Natural killer cell (primary cell): ENCODE results near the gene MOG. TPM values are rescaled to one million over a fixed set of nuclear protein-coding genes. Genes with fewer than 3 reads are reported as not detected.
"Not testable (repeated sequence)": the region's sequence is repeated elsewhere in the genome, so short reads cannot be mapped to it uniquely, and the experiment has no call there.

Source experiments
- ATAC-seq, 3 donors: fragments of 150-1000 bp in 2 of 3; fragments of 200-7000 bp in 1 of 3; cut with Tn5 transposase; 1 replicate in 1 of 3; 2 replicates in 2 of 3; pipeline ENCODE4 v1.10.0; 2021; ENCODE audit warnings: mild to moderate bottlenecking in 2 of 3, moderate library complexity in 2 of 3
- DNase-seq, 2 donors: peaks; one replicate each; pipeline versions ENCODE4 v3.0.0 to v3.0.0-alpha.2; 2013 to 2021; ENCODE audit warnings: mixed read lengths in 1 of 2
- H3K27ac ChIP-seq: one replicate; pipeline ENCODE4 v1.5.1; 2013; ENCODE audit warnings: mild to moderate bottlenecking, low read length
- H3K27me3 ChIP-seq: one replicate; pipeline ENCODE4 v1.6.1; 2013; ENCODE audit warnings: low read length; ENCODE audit not compliant: control insufficient read depth, insufficient read depth
- H3K36me3 ChIP-seq: one replicate; pipeline ENCODE4 v1.6.1; 2013; ENCODE audit warnings: low read length; ENCODE audit not compliant: control insufficient read depth, insufficient read depth
- H3K4me1 ChIP-seq: one replicate; pipeline ENCODE4 v1.6.1; 2013; ENCODE audit warnings: low read length; ENCODE audit not compliant: control insufficient read depth, insufficient read depth
- H3K4me3 ChIP-seq: one replicate; pipeline ENCODE4 v1.5.1; 2013; ENCODE audit warnings: low read length
- H3K9me3 ChIP-seq: one replicate; pipeline ENCODE4 v1.6.1; 2013; ENCODE audit warnings: low read length; ENCODE audit not compliant: control insufficient read depth, insufficient read depth
- H3K27ac Mint-ChIP-seq, 2 donors: one replicate each; pipeline ENCODE4 v1.8.0; 2022; ENCODE audit warnings: mild to moderate bottlenecking in 2 of 2, mixed read lengths in 2 of 2, moderate library complexity in 1 of 2
- H3K27me3 Mint-ChIP-seq, 2 donors: one replicate each; pipeline ENCODE4 v1.8.0; 2022; ENCODE audit warnings: low read depth in 2 of 2, mixed read lengths in 2 of 2
- H3K36me3 Mint-ChIP-seq: one replicate; pipeline ENCODE4 v1.8.0; 2022; ENCODE audit warnings: mixed read lengths
- H3K4me1 Mint-ChIP-seq, 2 donors: one replicate each; pipeline ENCODE4 v1.8.0; 2022; ENCODE audit warnings: mixed read lengths in 2 of 2
- H3K4me3 Mint-ChIP-seq: one replicate; pipeline ENCODE4 v1.8.0; 2022; ENCODE audit warnings: mild to moderate bottlenecking, moderate library complexity, mixed read lengths
- H3K9me3 Mint-ChIP-seq, 2 donors: one replicate each; pipeline ENCODE4 v1.8.0; 2022; ENCODE audit warnings: mixed read lengths in 2 of 2
- WGBS: methylation state at CpG from one replicate; pipeline ENCODE4 v1.1.7; 2013; ENCODE audit warnings: missing lambda C conversion rate; ENCODE audit not compliant: insufficient coverage; 5-methylcytosine and 5-hydroxymethylcytosine counted together
- intact Hi-C: fragments of 100-400 bp; cut with micrococcal nuclease; formaldehyde crosslinking; loops from one replicate; pipeline ENCODE4 v1.14.2; 2022
- total RNA-seq, 4 donors: library from RNA; stranded (reverse); fragments of 120-200 nt in 1 of 4; gene quantifications; one replicate each; pipeline versions ENCODE4 v1.2.3 to v1.2.4, GENCODE V29; 2013 to 2022
- TF ChIP-seq, protein P1 (sequence below): fragments of 200-600 bp; IDR thresholded peaks from one replicate; pipeline ENCODE4 v1.8.0; 2022; ENCODE audit warnings: antibody characterized with exemption

The MOG gene
- total RNA-seq, 3 donors from 2014 or later (not counting 1 experiment from before 2014, with no cell fraction given) = not detected

DNA sequence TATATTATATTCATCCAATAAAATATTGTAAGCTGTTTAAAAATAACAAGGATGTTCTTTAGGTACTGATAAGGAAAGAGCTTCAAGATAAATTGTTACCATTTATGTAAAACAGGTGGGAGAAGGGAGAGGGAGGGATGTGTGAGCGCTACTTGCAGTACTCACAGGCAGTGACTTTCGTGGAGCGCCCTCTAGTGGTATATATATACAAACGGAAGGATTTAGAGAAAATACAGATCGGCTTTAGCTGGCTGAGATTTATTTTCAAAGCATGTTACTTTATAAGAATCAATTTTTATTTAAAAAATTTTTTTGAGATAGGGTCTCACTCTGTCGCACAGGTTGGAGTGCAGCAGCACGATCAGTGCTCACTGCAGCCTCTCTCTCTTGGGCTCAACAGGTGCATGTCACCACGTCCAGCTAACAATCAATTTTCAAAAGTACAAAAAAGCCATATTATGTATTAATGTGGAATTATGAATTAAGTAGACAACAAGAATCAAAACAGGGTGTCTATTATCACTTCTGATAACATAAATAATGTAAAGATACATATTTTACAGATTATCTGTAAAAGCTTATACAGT lies 3.3 kb upstream of the MOG start:
- Histone ChIP-seq H3K4me1 (peaks cover 14% of the 10 kb centered on the region), H3K27me3 (no peaks in the 10 kb centered on the region), H3K36me3 (no peaks in the 10 kb centered on the region), H3K4me3 (no peak overlapping the region), H3K27ac (no peak overlapping the region), H3K9me3 (no peaks in the 10 kb centered on the region)
- H3K36me3 Mint-ChIP-seq = no peaks in the 10 kb centered on the region
- H3K4me1 Mint-ChIP-seq = peaks cover 14% of the 10 kb centered on the region in 2 donors
- WGBS = under 1% methylated on average over 4 of the region's 8 CpGs
- H3K27me3 Mint-ChIP-seq = peaks cover 6 to 20% of the 10 kb centered on the region in 2 donors
- no peak overlapping the region for H3K27ac Mint-ChIP-seq
- TF ChIP-seq, protein P1, sequence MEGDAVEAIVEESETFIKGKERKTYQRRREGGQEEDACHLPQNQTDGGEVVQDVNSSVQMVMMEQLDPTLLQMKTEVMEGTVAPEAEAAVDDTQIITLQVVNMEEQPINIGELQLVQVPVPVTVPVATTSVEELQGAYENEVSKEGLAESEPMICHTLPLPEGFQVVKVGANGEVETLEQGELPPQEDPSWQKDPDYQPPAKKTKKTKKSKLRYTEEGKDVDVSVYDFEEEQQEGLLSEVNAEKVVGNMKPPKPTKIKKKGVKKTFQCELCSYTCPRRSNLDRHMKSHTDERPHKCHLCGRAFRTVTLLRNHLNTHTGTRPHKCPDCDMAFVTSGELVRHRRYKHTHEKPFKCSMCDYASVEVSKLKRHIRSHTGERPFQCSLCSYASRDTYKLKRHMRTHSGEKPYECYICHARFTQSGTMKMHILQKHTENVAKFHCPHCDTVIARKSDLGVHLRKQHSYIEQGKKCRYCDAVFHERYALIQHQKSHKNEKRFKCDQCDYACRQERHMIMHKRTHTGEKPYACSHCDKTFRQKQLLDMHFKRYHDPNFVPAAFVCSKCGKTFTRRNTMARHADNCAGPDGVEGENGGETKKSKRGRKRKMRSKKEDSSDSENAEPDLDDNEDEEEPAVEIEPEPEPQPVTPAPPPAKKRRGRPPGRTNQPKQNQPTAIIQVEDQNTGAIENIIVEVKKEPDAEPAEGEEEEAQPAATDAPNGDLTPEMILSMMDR = peak; percentile 92
- DNase-seq = peak in 1 of 2 donors; percentile 89
- no peak overlapping the region for H3K4me3 Mint-ChIP-seq
- H3K9me3 Mint-ChIP-seq = no peaks in the 10 kb centered on the region
- no peak for ATAC-seq
- intact Hi-C loops = no loop called here

DNA sequence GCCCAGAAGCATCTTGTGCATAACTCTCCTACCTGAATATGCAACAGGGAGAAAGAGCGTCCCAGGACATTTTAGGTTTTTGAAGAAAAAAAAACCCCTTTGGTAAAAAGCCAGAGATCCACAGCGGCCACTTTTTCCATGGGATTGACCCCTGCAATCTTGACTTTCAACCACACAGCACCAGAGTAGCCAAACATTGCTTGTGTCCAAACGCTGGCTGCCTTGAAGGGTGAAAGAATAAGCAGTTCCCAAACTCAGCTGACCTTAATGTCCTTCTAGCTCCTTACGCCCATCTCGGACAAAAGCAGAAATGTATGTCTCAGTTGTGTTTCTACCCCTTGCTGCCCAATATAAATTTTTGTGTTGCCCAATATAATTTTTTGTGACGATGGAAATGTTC lies 1.2 kb upstream of the MOG start:
- no peak overlapping the region for H3K4me3 ChIP-seq
- H3K9me3 ChIP-seq = no peaks in the 10 kb centered on the region
- 88% methylated on average over 6 of the region's 6 CpGs for WGBS
- TF ChIP-seq, protein P1 = no peak
- no peak overlapping the region for H3K27ac Mint-ChIP-seq
- H3K9me3 Mint-ChIP-seq = no peaks in the 10 kb centered on the region
- H3K36me3 ChIP-seq = no peaks in the 10 kb centered on the region
- H3K27me3 ChIP-seq = peaks cover 2% of the 10 kb centered on the region
- H3K4me1 ChIP-seq = peaks cover 2% of the 10 kb centered on the region
- H3K36me3 Mint-ChIP-seq = no peaks in the 10 kb centered on the region
- no peak overlapping the region for H3K27ac ChIP-seq
- ATAC-seq (no peak), DNase-seq (no peak)
- peaks cover 5% of the 10 kb centered on the region in 2 donors for H3K4me1 Mint-ChIP-seq
- intact Hi-C loops = no loop called here
- H3K27me3 Mint-ChIP-seq = peaks cover 16 to 23% of the 10 kb centered on the region in 2 donors
- no peak overlapping the region for H3K4me3 Mint-ChIP-seq

DNA sequence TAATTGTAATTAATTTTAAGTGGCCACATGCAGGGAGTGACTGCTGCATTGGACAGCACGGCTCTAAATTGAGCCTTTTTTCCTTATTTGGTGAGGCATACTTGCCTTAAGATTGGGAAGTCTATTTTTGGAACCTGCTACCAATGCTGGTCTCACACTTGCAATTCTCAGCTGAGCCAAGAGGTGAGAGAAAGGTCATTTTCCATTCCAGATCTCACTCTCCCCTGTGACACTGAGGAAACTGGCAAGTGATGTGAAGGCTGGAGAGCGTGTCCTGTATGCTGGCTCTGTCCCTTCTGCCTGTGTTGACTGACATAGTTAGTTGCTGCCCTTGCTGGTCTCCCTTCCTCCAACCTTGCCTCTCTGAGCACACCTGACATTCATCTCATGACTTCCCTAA lies 735 bp upstream of the MOG start:
- Mint-ChIP-seq H3K27me3 (peaks cover 21 to 28% of the 10 kb centered on the region in 2 donors), H3K36me3 (no peaks in the 10 kb centered on the region), H3K27ac (no peak overlapping the region), H3K9me3 (no peaks in the 10 kb centered on the region), H3K4me3 (no peak overlapping the region), H3K4me1 (peaks cover 5% of the 10 kb centered on the region in 2 donors)
- Histone ChIP-seq H3K4me3 (no peak overlapping the region), H3K9me3 (no peaks in the 10 kb centered on the region), H3K4me1 (peaks cover 2% of the 10 kb centered on the region), H3K27me3 (peaks cover 2% of the 10 kb centered on the region), H3K36me3 (no peaks in the 10 kb centered on the region), H3K27ac (no peak overlapping the region)
- TF ChIP-seq, protein P1 = no peak
- no peak for ATAC-seq
- 66% methylated on average over 2 of the region's 2 CpGs for WGBS
- DNase-seq = no peak
- intact Hi-C loops = no loop called here

DNA sequence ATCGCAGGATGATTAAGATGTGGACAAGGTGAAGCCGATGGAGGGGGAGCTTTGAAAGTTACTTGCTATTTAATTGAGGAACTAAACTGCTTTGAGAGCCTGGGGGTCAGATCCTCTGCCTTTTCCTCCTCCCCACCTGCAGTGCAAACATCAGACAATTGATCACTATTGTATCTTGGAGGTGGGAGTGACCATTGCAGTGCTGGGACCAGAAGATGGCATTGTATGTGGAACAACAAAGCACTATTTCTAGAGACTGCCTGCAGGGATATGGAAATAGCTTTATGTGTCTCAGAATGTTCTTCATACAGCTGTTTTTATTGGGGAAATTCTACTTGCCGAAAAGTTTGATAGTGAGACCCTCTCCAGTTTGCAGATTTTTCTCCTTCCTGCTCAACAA lies 4.2 kb downstream of the MOG start:
- Mint-ChIP-seq H3K4me3 (no peak overlapping the region), H3K9me3 (no peaks in the 10 kb centered on the region), H3K36me3 (no peaks in the 10 kb centered on the region), H3K27ac (no peak overlapping the region), H3K4me1 (no peaks in the 10 kb centered on the region), H3K27me3 (peaks cover 23 to 36% of the 10 kb centered on the region in 2 donors)
- no peak for ATAC-seq
- Histone ChIP-seq H3K36me3 (no peaks in the 10 kb centered on the region), H3K4me1 (no peaks in the 10 kb centered on the region), H3K9me3 (no peaks in the 10 kb centered on the region), H3K27me3 (peaks cover 2% of the 10 kb centered on the region), H3K4me3 (no peak overlapping the region), H3K27ac (no peak overlapping the region)
- 94% methylated on average over 3 of the region's 3 CpGs for whole genome bisulfite sequencing
- intact Hi-C loops = no loop called here
- DNase-seq = no peak
- TF ChIP-seq, protein P1 = no peak

GRCh38 chr6:29661502-29662141 lies 4.7 kb downstream of the MOG start:
- H3K36me3 ChIP-seq, H3K36me3 Mint-ChIP-seq, ATAC-seq, H3K4me3 ChIP-seq, H3K27me3 ChIP-seq, H3K9me3 ChIP-seq, H3K4me3 Mint-ChIP-seq, intact Hi-C loops, H3K27ac ChIP-seq, H3K4me1 ChIP-seq, H3K4me1 Mint-ChIP-seq, H3K9me3 Mint-ChIP-seq, DNase-seq, H3K27ac Mint-ChIP-seq: not testable (repeated sequence)
- WGBS = 56% methylated on average over 13 of the region's 14 CpGs
- peaks cover 23 to 34% of the 10 kb centered on the region in 2 donors for H3K27me3 Mint-ChIP-seq
